HG02884 (cell line): ENCODE results near the gene ITM2B.

Experiments used
- ATAC-seq: cut with Tn5 transposase; IDR thresholded peaks from one replicate; pipeline ENCODE4 v1.9.1; 2021; ENCODE audit warnings: mild to moderate bottlenecking, moderate library complexity; ENCODE audit not compliant: unreplicated experiment

Gene ITM2B

GRCh38 chr13:48302871-48303358, 69.9 kb downstream of the ITM2B start:
- ATAC-seq, result no peak

- ATAC-seq, result peak; percentile 77
Measured at GRCh38 chr13:48303359-48304142, 70.5 kb downstream of the ITM2B start, which contains the start of gene RB1. Gene RB1 (plus strand): TSS chr13:48303751. CDS start chr13:48303913, 162 bp downstream.

DNA sequence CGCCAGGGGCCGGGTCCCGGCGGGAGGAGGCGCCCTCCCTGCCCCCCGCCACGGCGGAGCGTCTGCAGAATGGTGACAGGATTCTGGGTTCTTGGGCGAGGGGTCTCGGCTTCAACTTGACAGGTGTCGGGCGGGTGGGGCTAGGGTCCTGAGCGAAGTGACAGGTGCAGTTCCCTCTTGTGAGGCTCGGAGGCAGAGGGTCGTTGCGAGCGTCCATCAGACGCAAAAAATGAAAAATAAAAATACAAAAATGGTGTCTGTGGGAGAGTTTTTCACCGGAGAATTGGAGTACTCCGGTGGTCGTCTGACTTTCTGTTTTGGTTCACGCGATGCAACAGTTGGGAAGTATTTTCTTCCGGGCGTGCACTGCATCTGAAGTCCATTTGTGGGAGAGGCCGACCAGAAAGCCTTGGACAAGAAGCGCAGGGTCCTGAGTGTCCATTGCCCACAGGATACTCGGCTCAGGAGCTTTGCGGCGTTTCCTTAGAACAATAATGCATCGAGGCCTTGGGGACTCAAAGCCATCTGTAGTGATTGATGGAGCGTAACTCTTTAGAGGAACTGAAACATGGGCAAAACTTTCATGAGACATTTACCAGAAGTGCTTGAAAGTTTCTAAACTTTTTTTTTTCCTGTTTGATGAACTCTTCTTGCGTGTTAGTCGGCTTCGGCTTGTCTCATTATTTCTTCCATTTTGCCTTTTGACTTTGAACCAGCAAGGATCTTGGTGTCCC, 71.3 kb downstream of the ITM2B start:
- ATAC-seq, result peak; percentile 70

- no peak for ATAC-seq
Measured at GRCh38 chr13:48311223-48311622, 78.2 kb downstream of the ITM2B start.

DNA sequence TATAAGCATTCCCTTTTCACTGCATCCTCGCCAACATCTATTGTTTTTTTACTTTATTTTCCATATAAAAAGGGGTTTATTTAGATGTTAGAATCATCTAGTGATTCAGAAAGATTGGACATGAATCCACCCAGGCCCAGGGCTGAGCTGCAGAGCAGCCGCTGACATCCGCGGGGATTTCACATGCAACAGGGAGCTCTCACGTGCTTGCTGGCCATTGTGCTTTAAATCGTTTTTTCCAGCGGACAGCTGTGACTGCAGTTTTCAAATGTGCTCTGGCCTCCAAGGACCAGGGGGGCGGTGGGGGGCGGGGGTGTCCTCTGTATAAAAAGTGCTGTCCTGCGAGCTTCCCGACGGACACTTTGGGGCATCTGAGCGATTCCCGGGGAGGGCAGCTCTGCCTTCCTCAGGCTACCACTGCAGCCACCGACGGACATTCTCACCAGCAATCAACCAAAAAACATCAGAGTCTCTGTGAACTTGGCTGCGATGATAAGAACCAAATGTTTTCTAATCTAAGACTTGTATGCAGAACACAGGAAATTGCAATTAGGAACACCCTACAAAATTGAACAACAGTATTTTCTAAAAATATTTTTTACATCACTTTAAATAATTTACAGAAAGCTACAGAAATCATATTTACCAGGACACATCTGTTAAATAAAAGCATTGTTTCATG, 83.1 kb downstream of the ITM2B start:
- ATAC-seq, result no peak

- ATAC-seq, result no peak
Measured at GRCh38 chr13:48316826-48317510, 84.0 kb downstream of the ITM2B start.

DNA sequence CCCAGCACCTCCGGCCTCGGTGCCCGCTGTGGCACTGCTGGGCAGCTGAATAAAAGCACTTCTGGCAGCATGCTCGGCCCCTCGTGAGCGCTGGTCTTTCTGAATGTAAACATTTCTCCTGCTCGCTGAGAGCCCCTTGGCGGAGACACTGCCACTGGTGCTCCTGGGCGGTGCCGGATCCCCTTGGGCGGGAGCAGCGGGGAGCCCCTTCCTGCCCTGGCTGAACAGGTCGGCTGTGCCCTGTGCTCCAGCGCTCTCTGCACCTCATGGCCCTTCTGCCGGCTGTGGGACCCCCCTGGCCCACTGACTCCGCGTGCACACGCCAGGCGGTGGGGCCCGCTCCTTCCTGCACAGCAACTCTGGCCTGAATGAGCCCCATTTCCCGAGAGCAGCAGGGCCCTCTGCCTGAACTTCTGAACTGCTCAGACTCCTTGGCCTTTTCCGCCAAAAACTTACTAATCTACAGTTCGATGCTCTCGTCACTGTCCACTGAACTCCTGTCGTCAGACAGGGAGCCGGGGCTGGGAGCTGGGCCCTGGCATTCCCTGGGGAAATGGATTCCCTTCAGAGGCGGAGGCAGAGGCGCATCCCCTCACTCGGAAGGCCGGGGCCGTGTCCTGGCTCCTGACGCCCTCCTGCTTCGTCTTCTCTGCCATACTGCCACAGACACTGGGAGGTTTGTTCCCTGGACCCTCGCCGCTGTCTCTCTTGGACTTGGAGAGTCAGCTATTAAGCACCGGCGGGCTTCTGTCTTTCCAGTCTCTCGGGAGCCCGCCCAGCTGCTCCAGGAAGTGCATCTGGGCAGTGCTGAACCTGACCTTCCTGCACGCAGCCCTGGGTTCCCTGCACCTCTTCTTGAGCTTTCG, 84.7 kb downstream of the ITM2B start:
- no peak for ATAC-seq

DNA sequence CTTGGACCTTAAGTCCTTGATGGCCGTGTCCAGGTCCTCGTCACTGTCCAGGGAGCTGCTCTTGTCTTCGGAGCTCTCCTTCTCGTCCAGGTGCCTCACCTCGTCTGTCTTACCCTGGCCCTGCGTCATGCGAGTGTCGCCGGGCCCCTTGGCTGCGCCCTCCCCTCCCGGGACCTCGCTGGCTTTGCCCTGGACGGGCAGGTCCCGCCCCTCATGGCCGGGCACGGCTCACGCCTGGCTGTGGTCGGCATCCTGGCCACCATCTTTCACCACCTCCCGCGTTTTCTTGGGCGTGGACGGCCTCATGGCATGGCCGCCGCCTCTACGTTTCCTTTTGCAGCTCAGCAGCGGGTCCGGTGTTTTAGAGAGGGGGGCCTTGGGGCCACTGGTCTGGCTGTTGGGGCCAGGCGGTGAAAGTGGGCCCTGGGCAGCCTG, 85.4 kb downstream of the ITM2B start:
- ATAC-seq, result no peak

GRCh38 chr13:48318821-48319511, 86.0 kb downstream of the ITM2B start:
- ATAC-seq, result no peak
